DOHH2 (cell line): ENCODE measurements around the gene FCHSD2.

Experiments used
- H3F3A ChIP-seq: fragments of 200-600 bp; sonication (generic), shearing (Covaris generic); 2 replicates; pipeline ENCODE4 v1.6.0; 2016; ENCODE audit warnings: antibody characterized with exemption, mild to moderate bottlenecking; ENCODE audit not compliant: control insufficient read depth, insufficient read depth
- H3K27ac ChIP-seq: fragments of 200-600 bp; sonication (generic); 2 replicates; pipeline ENCODE4 v1.5.1; 2014; ENCODE audit warnings: low read depth, mild to moderate bottlenecking, low read length, moderate library complexity
- H3K27me3 ChIP-seq: fragments of 200-600 bp; sonication (generic); 2 replicates; pipeline ENCODE4 v1.6.1; 2014; ENCODE audit warnings: mild to moderate bottlenecking, low read length, mixed read lengths; ENCODE audit not compliant: control insufficient read depth
- H3K36me3 ChIP-seq: fragments of 200-600 bp; sonication (generic); 2 replicates; pipeline ENCODE4 v1.6.1; 2014; ENCODE audit warnings: mild to moderate bottlenecking, low read length, moderate library complexity, mixed read lengths; ENCODE audit not compliant: control insufficient read depth
- H3K4me1 ChIP-seq: fragments of 200-600 bp; sonication (generic); 2 replicates; pipeline ENCODE4 v1.6.1; 2014; ENCODE audit warnings: mild to moderate bottlenecking, low read length, mixed read lengths; ENCODE audit not compliant: control insufficient read depth
- H3K4me2 ChIP-seq: fragments of 200-600 bp; sonication (generic); 2 replicates; pipeline ENCODE4 v1.6.0; 2014; ENCODE audit warnings: mild to moderate bottlenecking, low read length, moderate library complexity
- H3K4me3 ChIP-seq: fragments of 200-600 bp; sonication (generic); 2 replicates; pipeline ENCODE4 v1.5.1; 2014; ENCODE audit warnings: mild to moderate bottlenecking, low read length, mixed read lengths
- H3K79me2 ChIP-seq: fragments of 200-600 bp; sonication (generic); 2 replicates; pipeline ENCODE4 v1.6.1; 2014; ENCODE audit warnings: mild to moderate bottlenecking, low read length, mixed read lengths; ENCODE audit not compliant: control insufficient read depth
- H3K9me2 ChIP-seq: fragments of 200-600 bp; sonication (generic); replicated peaks from 2 replicates; pipeline ENCODE4 v1.6.1; 2014; ENCODE audit warnings: mild to moderate bottlenecking, low read length, mixed read lengths; ENCODE audit not compliant: control insufficient read depth
- H3K9me3 ChIP-seq: fragments of 200-600 bp; sonication (generic); 2 replicates; pipeline ENCODE4 v1.6.1; 2014; ENCODE audit warnings: antibody characterized with exemption, low read length, mixed read lengths; ENCODE audit not compliant: control insufficient read depth, insufficient read depth
- H4K20me1 ChIP-seq: fragments of 200-600 bp; sonication (generic); 2 replicates; pipeline ENCODE4 v1.6.0; 2014; ENCODE audit warnings: low read depth, mild to moderate bottlenecking, antibody characterized with exemption, low read length, moderate library complexity; ENCODE audit not compliant: control insufficient read depth, insufficient read depth
- CTCF ChIP-seq: fragments of 200-600 bp; sonication (generic); IDR thresholded peaks from one replicate; pipeline ENCODE4 v1.5.1; 2014; ENCODE audit warnings: antibody characterized with exemption, mild to moderate bottlenecking, low read depth, low read length; ENCODE audit not compliant: poor library complexity, severe bottlenecking
- EZH2phosphoT487 ChIP-seq: fragments of 200-600 bp; sonication (generic); IDR thresholded peaks from 2 replicates; pipeline ENCODE4 v1.6.1; 2017; ENCODE audit warnings: borderline replicate concordance, mild to moderate bottlenecking, antibody characterized with exemption, low read length, moderate library complexity, mixed read lengths

Gene FCHSD2

GRCh38 chr11:73113426-73113825 lies 28.7 kb downstream of the FCHSD2 start:
- no peak for TF ChIP-seq CTCF
- no peak for TF ChIP-seq EZH2phosphoT487
- Histone ChIP-seq H3K36me3 (peaks cover 85% of the 10 kb centered on the region), H3K9me2 (no peaks in the 10 kb centered on the region), H3F3A (peaks cover 9% of the 10 kb centered on the region; the same call in 1 of the 2 replicates), H3K27ac (no peak overlapping the region), H3K4me3 (no peak overlapping the region), H3K79me2 (peaks cover 96% of the 10 kb centered on the region), H3K4me2 (no peak overlapping the region), H3K27me3 (no peaks in the 10 kb centered on the region), H3K4me1 (peaks cover 4% of the 10 kb centered on the region; the same call in 1 of the 2 replicates), H4K20me1 (no peaks in the 10 kb centered on the region; the same call in 1 of the 2 replicates), H3K9me3 (peaks cover 9% of the 10 kb centered on the region; the same call in 1 of the 2 replicates)

- H3K27me3 ChIP-seq = no peaks in the 10 kb centered on the region
- no peak for TF ChIP-seq EZH2phosphoT487
- TF ChIP-seq CTCF = no peak
- peaks cover 9% of the 10 kb centered on the region; the same call in 1 of the 2 replicates for H3K9me3 ChIP-seq
- no peaks in the 10 kb centered on the region for H3K9me2 ChIP-seq
- no peak overlapping the region for H3K4me2 ChIP-seq
- peaks cover 14% of the 10 kb centered on the region for H3K4me1 ChIP-seq
- H4K20me1 ChIP-seq = peaks cover 5% of the 10 kb centered on the region; the same call in 1 of the 2 replicates
- no peak overlapping the region for H3K4me3 ChIP-seq
- H3F3A ChIP-seq = peaks cover 18% of the 10 kb centered on the region; the same call in 1 of the 2 replicates
- peaks cover 70% of the 10 kb centered on the region for H3K36me3 ChIP-seq
- H3K79me2 ChIP-seq = peaks cover 96% of the 10 kb centered on the region
- no peak overlapping the region for H3K27ac ChIP-seq
Observed at GRCh38 chr11:73107597-73107996, 34.5 kb downstream of the FCHSD2 start.

- H3K9me2 ChIP-seq = no peaks in the 10 kb centered on the region
- TF ChIP-seq CTCF = no peak
- TF ChIP-seq EZH2phosphoT487 = no peak
- H3K27me3 ChIP-seq = no peaks in the 10 kb centered on the region
Observed at GRCh38 chr11:73106347-73106746, 35.8 kb downstream of the FCHSD2 start.

More at GRCh38 chr11:73106347-73106746, 35.8 kb downstream of the FCHSD2 start:
- Histone ChIP-seq H3K4me1 (peaks cover 13% of the 10 kb centered on the region), H3K9me3 (peaks cover 9% of the 10 kb centered on the region; the same call in 1 of the 2 replicates), H3K36me3 (peaks cover 72% of the 10 kb centered on the region), H3K27ac (no peak overlapping the region), H3K4me3 (no peak overlapping the region), H4K20me1 (peaks cover 15% of the 10 kb centered on the region), H3F3A (peaks cover 13% of the 10 kb centered on the region; the same call in 1 of the 2 replicates), H3K79me2 (peaks cover 97% of the 10 kb centered on the region), H3K4me2 (no peak overlapping the region)
